Measurements from ENCODE around the gene COX20.

GRCh38 chr1:244849189-244849866 is 13.9 kb downstream of the COX20 start:
- TF ChIP-seq POLR2A (IDR thresholded peaks at IDR 0.05) (no peak), CTCF (IDR thresholded peaks at IDR 0.05) (no peak)
